Smooth muscle cell (in vitro differentiated cells): Measurements from ENCODE around the gene GSTM1. TPM values are rescaled to one million over a fixed set of nuclear protein-coding genes. Genes with fewer than 3 reads are reported as not detected.
"Not testable (repeated sequence)": the region's sequence is repeated elsewhere in the genome, so short reads cannot be mapped to it uniquely, and the experiment has no call there.

Experiments
- DNase-seq: peaks from one replicate; lab custom pipeline; 2025; ENCODE audit not compliant: unreplicated experiment; lab: John Stamatoyannopoulos, UW
- H2AFZ ChIP-seq: fragments of 200-600 bp; sonication (generic); 2 replicates; pipeline ENCODE4 v1.6.0; 2016; ENCODE audit warnings: antibody characterized with exemption, low read depth, mild to moderate bottlenecking
- H3F3A ChIP-seq: fragments of 200-600 bp; sonication (generic); 2 replicates; pipeline ENCODE4 v1.6.0; 2017; ENCODE audit warnings: antibody characterized with exemption, low read depth
- H3K27ac ChIP-seq: fragments of 200-600 bp; sonication (generic); 2 replicates; pipeline ENCODE4 v1.5.1; 2016; ENCODE audit warnings: low read depth, mild to moderate bottlenecking
- H3K27me3 ChIP-seq: fragments of 200-600 bp; sonication (generic); 2 replicates; pipeline ENCODE4 v1.6.1; 2016; ENCODE audit warnings: low read depth, mild to moderate bottlenecking
- H3K36me3 ChIP-seq: fragments of 200-600 bp; sonication (generic); 2 replicates; pipeline ENCODE4 v1.5.1; 2016; ENCODE audit warnings: low read depth
- H3K4me1 ChIP-seq: fragments of 200-600 bp; sonication (generic); 2 replicates; pipeline ENCODE4 v1.5.1; 2016; ENCODE audit warnings: low read depth
- H3K4me2 ChIP-seq: fragments of 200-600 bp; sonication (generic); 2 replicates; pipeline ENCODE4 v1.6.0; 2016; ENCODE audit warnings: mild to moderate bottlenecking
- H3K4me3 ChIP-seq: fragments of 200-600 bp; sonication (generic); 2 replicates; pipeline ENCODE4 v1.5.1; 2016; ENCODE audit warnings: mild to moderate bottlenecking
- H3K79me2 ChIP-seq: fragments of 200-600 bp; sonication (generic); 2 replicates; pipeline ENCODE4 v1.6.0; 2016; ENCODE audit warnings: low read depth, mild to moderate bottlenecking
- H3K9ac ChIP-seq: fragments of 200-600 bp; sonication (generic); 2 replicates; pipeline ENCODE4 v1.6.0; 2016; ENCODE audit warnings: low read depth
- H3K9me3 ChIP-seq: fragments of 200-600 bp; sonication (generic); replicated peaks from 2 replicates; pipeline ENCODE4 v1.5.1; 2016; ENCODE audit warnings: low read depth
- H4K20me1 ChIP-seq: fragments of 200-600 bp; sonication (generic); 2 replicates; pipeline ENCODE4 v1.6.0; 2016; ENCODE audit warnings: low read depth
- WGBS: methylation state at CpG from one replicate; pipeline ENCODE4 v1.1.7; 2016; ENCODE audit warnings: low lambda C conversion rate; 5-methylcytosine and 5-hydroxymethylcytosine counted together
- polyA plus RNA-seq: library from polyadenylated mRNA; unstranded; fragments of >200 nt; fragmentation: Nextera tagmentation; extraction: Ambion mirVana; gene quantifications from 2 replicates; pipeline ENCODE4 v1.2.1, GENCODE V29; 2016
- total RNA-seq: library from RNA; depleted of rRNA; stranded (reverse); fragments of >200 nt; gene quantifications from 2 replicates; pipeline ENCODE4 v1.2.3, GENCODE V29; 2014
- TF ChIP-seq, protein P1 (sequence below): fragments of 200-600 bp; sonication (generic); IDR thresholded peaks from 2 replicates; pipeline ENCODE4 v1.5.1; 2017; ENCODE audit warnings: borderline replicate concordance, mild to moderate bottlenecking, antibody characterized with exemption; ENCODE audit not compliant: insufficient read depth, poor library complexity, severe bottlenecking

Gene GSTM1
- total and polyA plus RNA-seq, 2 experiments from 2014 or later, result 20.9 to 31.4 TPM

DNA sequence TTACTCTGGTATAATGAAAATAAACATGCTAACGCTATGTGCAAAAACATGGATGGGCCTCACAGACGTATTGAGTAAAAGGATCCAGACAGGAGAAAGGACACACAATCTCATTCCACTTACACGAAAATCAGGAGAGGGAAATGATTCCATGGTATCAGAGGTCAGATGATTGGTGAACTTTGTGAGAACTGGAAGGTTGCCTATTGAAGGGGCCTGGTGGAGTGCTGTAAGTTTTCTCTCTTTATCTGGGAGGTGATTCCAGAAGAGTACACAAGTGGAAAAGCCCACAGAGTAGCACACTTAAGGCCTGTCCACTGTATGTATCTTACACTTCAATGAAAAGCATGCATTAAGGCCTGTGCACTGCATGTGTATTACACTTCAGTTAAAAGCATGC is 10.2 kb upstream of the GSTM1 start:
- no peak overlapping the region for H2AFZ ChIP-seq
- no peak overlapping the region for H3K4me2 ChIP-seq
- no peaks in the 10 kb centered on the region for H3K4me1 ChIP-seq
- no peaks in the 10 kb centered on the region for H3K79me2 ChIP-seq
- no peak for DNase-seq
- no peaks in the 10 kb centered on the region for H4K20me1 ChIP-seq
- TF ChIP-seq, protein P1, sequence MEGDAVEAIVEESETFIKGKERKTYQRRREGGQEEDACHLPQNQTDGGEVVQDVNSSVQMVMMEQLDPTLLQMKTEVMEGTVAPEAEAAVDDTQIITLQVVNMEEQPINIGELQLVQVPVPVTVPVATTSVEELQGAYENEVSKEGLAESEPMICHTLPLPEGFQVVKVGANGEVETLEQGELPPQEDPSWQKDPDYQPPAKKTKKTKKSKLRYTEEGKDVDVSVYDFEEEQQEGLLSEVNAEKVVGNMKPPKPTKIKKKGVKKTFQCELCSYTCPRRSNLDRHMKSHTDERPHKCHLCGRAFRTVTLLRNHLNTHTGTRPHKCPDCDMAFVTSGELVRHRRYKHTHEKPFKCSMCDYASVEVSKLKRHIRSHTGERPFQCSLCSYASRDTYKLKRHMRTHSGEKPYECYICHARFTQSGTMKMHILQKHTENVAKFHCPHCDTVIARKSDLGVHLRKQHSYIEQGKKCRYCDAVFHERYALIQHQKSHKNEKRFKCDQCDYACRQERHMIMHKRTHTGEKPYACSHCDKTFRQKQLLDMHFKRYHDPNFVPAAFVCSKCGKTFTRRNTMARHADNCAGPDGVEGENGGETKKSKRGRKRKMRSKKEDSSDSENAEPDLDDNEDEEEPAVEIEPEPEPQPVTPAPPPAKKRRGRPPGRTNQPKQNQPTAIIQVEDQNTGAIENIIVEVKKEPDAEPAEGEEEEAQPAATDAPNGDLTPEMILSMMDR, result no peak
- no peaks in the 10 kb centered on the region for H3K27me3 ChIP-seq
- 90% methylated on average over 3 of the region's 3 CpGs for WGBS
- H3K9ac ChIP-seq, result no peak overlapping the region
- H3F3A ChIP-seq, result no peaks in the 10 kb centered on the region
- no peak overlapping the region for H3K4me3 ChIP-seq
- H3K9me3 ChIP-seq, result no peaks in the 10 kb centered on the region
- no peak overlapping the region for H3K27ac ChIP-seq
- no peaks in the 10 kb centered on the region for H3K36me3 ChIP-seq

DNA sequence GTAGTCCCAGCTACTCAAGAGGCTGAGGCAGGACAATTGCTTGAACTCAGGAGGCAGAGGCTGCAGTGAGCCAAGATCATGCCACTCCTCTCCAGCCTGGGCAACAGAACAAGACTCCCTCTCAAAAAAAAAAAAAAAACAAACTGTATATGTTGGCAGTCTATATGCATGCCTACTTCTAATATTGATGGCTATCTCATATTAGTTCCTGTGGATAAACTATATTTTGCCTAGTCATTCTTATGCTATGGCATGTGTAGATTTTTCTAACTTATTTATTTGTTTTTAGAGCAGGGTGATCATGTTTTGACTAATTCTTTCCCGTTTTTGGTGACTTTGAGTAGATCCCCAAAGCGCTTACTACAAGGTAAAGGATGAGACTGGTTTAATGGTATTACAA is 9.0 kb upstream of the GSTM1 start:
- not testable (repeated sequence) for H2AFZ ChIP-seq, H3K4me3 ChIP-seq, H3K9me3 ChIP-seq, H3K4me1 ChIP-seq, DNase-seq, H3K79me2 ChIP-seq, H3K27ac ChIP-seq, H3K4me2 ChIP-seq, H3K27me3 ChIP-seq, H3K9ac ChIP-seq, H4K20me1 ChIP-seq, H3K36me3 ChIP-seq, H3F3A ChIP-seq
- WGBS, result 87% methylated on average over 2 of the region's 2 CpGs

DNA sequence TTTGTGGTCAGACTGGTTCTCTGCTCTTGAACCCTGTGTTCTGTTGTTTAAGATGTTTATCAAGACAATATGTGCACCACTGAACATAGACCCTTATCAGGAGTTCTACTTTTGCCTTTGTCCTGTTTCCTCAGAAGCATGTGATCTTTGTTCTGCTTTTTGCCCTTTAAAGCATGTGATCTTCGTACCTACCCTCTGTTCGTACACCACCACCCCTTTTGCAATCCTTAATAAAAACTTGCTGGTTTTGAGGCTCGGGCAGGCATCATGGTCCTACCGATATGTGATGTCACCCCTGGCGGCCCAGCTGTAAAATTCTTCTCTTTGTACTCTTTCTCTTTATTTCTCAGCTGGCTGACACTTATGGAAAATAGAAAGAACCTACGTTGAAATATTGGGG is 2.8 kb upstream of the GSTM1 start:
- not testable (repeated sequence) for H3K79me2 ChIP-seq, H3K36me3 ChIP-seq, H3K27me3 ChIP-seq, H3K4me1 ChIP-seq, H3F3A ChIP-seq, H3K27ac ChIP-seq, H3K9me3 ChIP-seq, H3K4me3 ChIP-seq, DNase-seq, H4K20me1 ChIP-seq, H3K4me2 ChIP-seq, H3K9ac ChIP-seq, H2AFZ ChIP-seq
- WGBS, result 100% methylated on average over 4 of the region's 6 CpGs

GRCh38 chr1:109685399-109685798 is 2.2 kb upstream of the GSTM1 start:
- H4K20me1 ChIP-seq, H3K4me2 ChIP-seq, H3K27me3 ChIP-seq, H3F3A ChIP-seq, H3K9me3 ChIP-seq, DNase-seq, H3K36me3 ChIP-seq, H3K79me2 ChIP-seq, H3K4me3 ChIP-seq, H3K4me1 ChIP-seq, H2AFZ ChIP-seq, H3K27ac ChIP-seq, H3K9ac ChIP-seq: not testable (repeated sequence)
- 100% methylated on average over 1 of the region's 1 CpG for WGBS

DNA sequence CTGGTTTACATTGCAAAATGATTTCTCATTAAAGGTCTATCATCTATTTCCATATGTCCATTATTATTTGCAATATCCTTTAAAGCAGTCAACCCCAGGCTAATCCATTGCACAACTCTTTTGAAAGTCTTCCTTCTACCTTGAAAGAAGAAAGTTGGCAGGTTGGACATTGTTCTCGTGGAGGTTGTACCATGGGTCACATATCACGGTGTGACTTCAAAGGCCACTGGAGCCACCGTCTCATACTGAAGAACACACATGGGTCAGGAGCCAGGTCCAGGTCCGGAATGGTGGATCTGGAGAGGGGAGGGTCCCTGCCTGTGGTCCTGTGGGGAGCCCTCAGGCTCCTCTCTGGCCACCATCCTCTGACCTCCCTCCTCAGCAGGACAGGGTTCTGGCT is 1.7 kb upstream of the GSTM1 start:
- not testable (repeated sequence) for H3F3A ChIP-seq, H2AFZ ChIP-seq, H3K9ac ChIP-seq, H3K36me3 ChIP-seq, DNase-seq, H3K27ac ChIP-seq, H3K4me1 ChIP-seq, H3K4me3 ChIP-seq, H4K20me1 ChIP-seq, H3K9me3 ChIP-seq, H3K79me2 ChIP-seq, H3K4me2 ChIP-seq, H3K27me3 ChIP-seq
- 96% methylated on average over 4 of the region's 4 CpGs for WGBS

GRCh38 chr1:109687109-109687508 is 508 bp upstream of the GSTM1 start:
- not testable (repeated sequence) for H3K27ac ChIP-seq, DNase-seq, H3K9ac ChIP-seq, H3K36me3 ChIP-seq, H3F3A ChIP-seq, H3K9me3 ChIP-seq, H3K27me3 ChIP-seq, H4K20me1 ChIP-seq, H3K79me2 ChIP-seq, H2AFZ ChIP-seq, H3K4me1 ChIP-seq
- 80% methylated on average over 9 of the region's 11 CpGs for WGBS
- Histone ChIP-seq H3K4me3 (peak overlapping the region; percentile 43), H3K4me2 (peak overlapping the region; percentile 74)
